ENCODE measurements around the gene PIP5K1B. TPM values are rescaled to one million over a fixed set of nuclear protein-coding genes. Genes with fewer than 3 reads are reported as not detected.

The PIP5K1B gene
- total RNA-seq, 1 donor from 2014 or later, result not detected

- no peak for TF ChIP-seq CTCF (conservative IDR thresholded peaks at IDR 0.05; ENCODE audit: low read depth, low read length)
- no peak for DNase-seq (ENCODE audit: low read depth)
- no peak overlapping the region for H3K4me3 ChIP-seq (ENCODE audit: low read depth, low read length)
Measured at GRCh38 chr9:68996462-68996861, 291.4 kb downstream of the PIP5K1B start.

GRCh38 chr9:68997666-68998065 is 292.6 kb downstream of the PIP5K1B start:
- TF ChIP-seq CTCF (conservative IDR thresholded peaks at IDR 0.05; ENCODE audit: low read depth, low read length), result no peak

GRCh38 chr9:68998385-68998784 is 293.3 kb downstream of the PIP5K1B start:
- no peak overlapping the region for H3K4me3 ChIP-seq (ENCODE audit: low read depth, low read length)
- no peak for DNase-seq (ENCODE audit: low read depth)
- TF ChIP-seq CTCF (conservative IDR thresholded peaks at IDR 0.05; ENCODE audit: low read depth, low read length), result no peak

More at GRCh38 chr9:68997666-68998065, 292.6 kb downstream of the PIP5K1B start:
- H3K4me3 ChIP-seq (ENCODE audit: low read depth, low read length), result no peak overlapping the region
- no peak for DNase-seq (ENCODE audit: low read depth)

- H3K4me3 ChIP-seq (ENCODE audit: low read depth, low read length), result no peak overlapping the region
Measured at GRCh38 chr9:68998812-68999211, 293.8 kb downstream of the PIP5K1B start.

GRCh38 chr9:68999393-69000105 is 294.5 kb downstream of the PIP5K1B start:
- peak; percentile 96 for TF ChIP-seq CTCF (conservative IDR thresholded peaks at IDR 0.05; ENCODE audit: low read depth, low read length)
- peak; percentile 15 for DNase-seq (ENCODE audit: low read depth)
- H3K4me3 ChIP-seq (ENCODE audit: low read depth, low read length), result no peak overlapping the region

More at GRCh38 chr9:68998812-68999211, 293.8 kb downstream of the PIP5K1B start:
- DNase-seq (ENCODE audit: low read depth), result no peak
- TF ChIP-seq CTCF (conservative IDR thresholded peaks at IDR 0.05; ENCODE audit: low read depth, low read length), result no peak

GRCh38 chr9:69001921-69002320 is 296.9 kb downstream of the PIP5K1B start:
- no peak for TF ChIP-seq CTCF (conservative IDR thresholded peaks at IDR 0.05; ENCODE audit: low read depth, low read length)
- H3K4me3 ChIP-seq (ENCODE audit: low read depth, low read length), result no peak overlapping the region
- DNase-seq (ENCODE audit: low read depth), result no peak

GRCh38 chr9:69003051-69003450 is 298.0 kb downstream of the PIP5K1B start:
- TF ChIP-seq CTCF (conservative IDR thresholded peaks at IDR 0.05; ENCODE audit: low read depth, low read length), result no peak
- H3K4me3 ChIP-seq (ENCODE audit: low read depth, low read length), result no peak overlapping the region
- no peak for DNase-seq (ENCODE audit: low read depth)

Data from epithelial cell of proximal tubule (primary cell).